ENCODE data around the gene C10orf90. TPM values are rescaled to one million over a fixed set of nuclear protein-coding genes. Genes with fewer than 3 reads are reported as not detected.

Gene C10orf90
- total RNA-seq, 6 donors from 2014 or later: 1.0 TPM; not detected in 5

DNA sequence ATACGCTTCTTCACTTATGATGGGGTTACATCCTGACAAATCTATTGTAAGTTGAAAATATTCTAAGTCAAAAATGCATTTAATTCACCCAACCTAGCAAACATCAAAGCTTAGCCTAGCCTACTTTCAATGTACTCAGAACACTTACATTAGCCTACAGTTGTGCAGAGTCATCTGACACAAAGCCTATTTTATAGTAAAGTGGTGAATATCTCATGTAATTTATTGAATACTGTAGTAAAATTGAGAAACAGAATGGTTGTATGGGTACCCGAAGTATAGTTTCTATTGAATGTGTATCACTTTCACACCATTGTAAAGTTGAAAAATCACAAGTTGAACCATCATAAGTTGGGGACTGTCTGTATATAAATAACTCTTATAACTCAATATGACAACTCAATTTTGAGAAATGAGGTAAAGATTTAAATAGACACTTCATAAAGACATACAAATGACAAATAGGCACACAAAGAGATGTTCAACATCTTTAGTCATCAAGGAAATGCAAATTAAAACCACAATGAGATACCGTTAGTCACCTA lies 73.9 kb downstream of the C10orf90 start:
- no peak for ATAC-seq (ENCODE audit: low FRiP score in 2 of 2)
- no peaks in the 10 kb centered on the region for H3K4me1 ChIP-seq

DNA sequence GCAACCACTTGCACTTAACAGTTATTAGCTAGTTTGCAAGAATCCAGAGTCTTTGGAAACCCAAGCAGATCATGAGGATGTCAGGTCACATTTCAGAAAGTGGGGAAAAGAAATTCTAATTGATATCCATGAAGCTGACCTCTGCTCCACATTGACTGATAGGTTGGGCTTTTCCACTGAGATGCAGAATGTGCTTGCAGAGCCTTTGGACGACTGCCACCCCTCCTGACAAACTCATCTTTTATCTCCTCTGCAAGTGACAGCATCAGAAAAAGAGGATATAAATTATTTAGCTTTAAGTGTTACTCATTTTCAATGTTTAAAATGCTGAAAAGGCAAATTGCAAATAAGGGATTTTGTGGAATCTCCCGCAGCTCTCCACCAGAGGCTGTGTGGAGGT lies 75.3 kb downstream of the C10orf90 start:
- Histone ChIP-seq H3K4me3 (no peak overlapping the region), H3K27ac (no peak overlapping the region), H3K36me3 (no peaks in the 10 kb centered on the region), H3K4me1 (no peaks in the 10 kb centered on the region), H3K9me3 (no peaks in the 10 kb centered on the region), H3K27me3 (no peaks in the 10 kb centered on the region)
- WGBS, 2 donors: 35 to 61% methylated on average over 2 of the region's 2 CpGs
- TF ChIP-seq POLR2AphosphoS5 (IDR thresholded peaks at IDR 0.05) (no peak), EP300 (IDR thresholded peaks at IDR 0.05) (no peak), POLR2A (IDR thresholded peaks at IDR 0.05) (no peak)
- TF ChIP-seq, protein P1, sequence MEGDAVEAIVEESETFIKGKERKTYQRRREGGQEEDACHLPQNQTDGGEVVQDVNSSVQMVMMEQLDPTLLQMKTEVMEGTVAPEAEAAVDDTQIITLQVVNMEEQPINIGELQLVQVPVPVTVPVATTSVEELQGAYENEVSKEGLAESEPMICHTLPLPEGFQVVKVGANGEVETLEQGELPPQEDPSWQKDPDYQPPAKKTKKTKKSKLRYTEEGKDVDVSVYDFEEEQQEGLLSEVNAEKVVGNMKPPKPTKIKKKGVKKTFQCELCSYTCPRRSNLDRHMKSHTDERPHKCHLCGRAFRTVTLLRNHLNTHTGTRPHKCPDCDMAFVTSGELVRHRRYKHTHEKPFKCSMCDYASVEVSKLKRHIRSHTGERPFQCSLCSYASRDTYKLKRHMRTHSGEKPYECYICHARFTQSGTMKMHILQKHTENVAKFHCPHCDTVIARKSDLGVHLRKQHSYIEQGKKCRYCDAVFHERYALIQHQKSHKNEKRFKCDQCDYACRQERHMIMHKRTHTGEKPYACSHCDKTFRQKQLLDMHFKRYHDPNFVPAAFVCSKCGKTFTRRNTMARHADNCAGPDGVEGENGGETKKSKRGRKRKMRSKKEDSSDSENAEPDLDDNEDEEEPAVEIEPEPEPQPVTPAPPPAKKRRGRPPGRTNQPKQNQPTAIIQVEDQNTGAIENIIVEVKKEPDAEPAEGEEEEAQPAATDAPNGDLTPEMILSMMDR (IDR thresholded peaks at IDR 0.05): no peak
- DNase-seq (no peak), ATAC-seq (ENCODE audit: low FRiP score in 2 of 2) (no peak)

More for the DNA sequence above, 73.9 kb downstream of the C10orf90 start:
- H3K27me3 ChIP-seq: no peaks in the 10 kb centered on the region
- TF ChIP-seq POLR2AphosphoS5 (IDR thresholded peaks at IDR 0.05): no peak
- no peaks in the 10 kb centered on the region for H3K9me3 ChIP-seq
- DNase-seq: no peak
- no peaks in the 10 kb centered on the region for H3K36me3 ChIP-seq
- no peak overlapping the region for H3K27ac ChIP-seq
- 82 to 89% methylated on average over 3 of the region's 3 CpGs for WGBS, 2 donors
- no peak overlapping the region for H3K4me3 ChIP-seq

DNA sequence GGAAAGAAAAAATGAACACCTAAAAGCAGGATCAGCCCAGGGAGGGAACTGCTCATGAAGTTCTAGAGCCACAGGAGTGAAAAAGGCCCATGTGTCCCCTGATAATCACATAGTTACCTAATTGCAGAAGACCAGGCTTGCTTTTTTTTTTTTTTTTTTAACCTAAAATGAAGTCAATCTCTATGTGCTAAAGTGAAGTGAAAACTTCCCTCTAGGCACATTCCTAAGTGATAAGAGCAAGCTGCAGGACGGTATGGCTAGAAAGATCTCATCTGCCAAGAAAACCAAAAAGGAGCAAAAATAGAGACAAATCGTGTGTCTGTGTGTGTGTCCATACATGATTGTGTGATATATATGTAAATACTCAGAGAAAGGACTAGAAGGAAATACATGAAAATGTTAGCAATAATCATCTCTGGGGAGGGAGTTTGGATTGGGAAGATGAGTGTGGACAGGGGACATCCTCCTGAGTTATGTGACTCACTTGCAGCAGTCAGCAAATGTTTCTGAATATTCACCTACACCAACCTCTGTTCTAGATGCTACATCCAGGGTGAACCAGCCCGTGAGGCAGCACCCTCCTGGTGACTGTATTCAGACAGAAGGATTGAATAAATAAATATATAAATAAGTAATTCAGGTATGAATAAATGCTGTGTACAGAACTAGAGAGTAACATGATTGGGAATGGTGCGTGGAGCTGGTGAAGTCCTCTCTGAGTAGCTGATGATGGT lies 76.4 kb downstream of the C10orf90 start:
- DNase-seq (no peak), ATAC-seq (ENCODE audit: low FRiP score in 2 of 2) (no peak)
- WGBS, 2 donors: 83 to 85% methylated on average over 4 of the region's 4 CpGs
- H3K36me3 ChIP-seq: no peaks in the 10 kb centered on the region
- TF ChIP-seq EP300 (IDR thresholded peaks at IDR 0.05): no peak
- TF ChIP-seq, protein P1 (IDR thresholded peaks at IDR 0.05): no peak
- TF ChIP-seq POLR2A (IDR thresholded peaks at IDR 0.05): no peak
- no peak for TF ChIP-seq POLR2AphosphoS5 (IDR thresholded peaks at IDR 0.05)
- no peaks in the 10 kb centered on the region for H3K27me3 ChIP-seq
- H3K27ac ChIP-seq: no peak overlapping the region
- no peaks in the 10 kb centered on the region for H3K9me3 ChIP-seq
- no peak overlapping the region for H3K4me3 ChIP-seq
- no peaks in the 10 kb centered on the region for H3K4me1 ChIP-seq

DNA sequence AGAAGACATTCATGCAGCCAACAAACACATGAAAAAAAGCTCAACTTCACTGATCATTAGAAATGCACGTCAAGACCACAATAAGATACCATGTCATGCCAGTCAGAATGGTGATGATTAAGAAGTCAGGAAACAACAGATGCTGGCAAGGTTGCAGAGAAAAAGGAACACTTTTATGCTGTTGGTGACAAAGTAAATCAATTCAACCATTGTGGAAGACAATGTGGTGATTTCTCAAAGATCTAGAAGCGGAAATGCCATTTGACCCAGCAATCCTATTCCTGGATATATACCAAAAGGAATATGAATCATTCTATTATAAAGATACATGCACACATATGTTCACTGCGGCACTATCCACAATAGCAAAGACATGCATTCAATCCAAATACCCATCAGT lies 77.6 kb downstream of the C10orf90 start:
- Histone ChIP-seq H3K4me3 (no peak overlapping the region), H3K9me3 (no peaks in the 10 kb centered on the region), H3K27me3 (no peaks in the 10 kb centered on the region), H3K4me1 (no peaks in the 10 kb centered on the region), H3K36me3 (no peaks in the 10 kb centered on the region), H3K27ac (no peak overlapping the region)
- WGBS, 2 donors: 89 to 98% methylated on average over 3 of the region's 3 CpGs
- TF ChIP-seq, protein P1 (IDR thresholded peaks at IDR 0.05): no peak
- no peak for TF ChIP-seq POLR2A (IDR thresholded peaks at IDR 0.05)
- no peak for TF ChIP-seq EP300 (IDR thresholded peaks at IDR 0.05)
- TF ChIP-seq POLR2AphosphoS5 (IDR thresholded peaks at IDR 0.05): no peak
- ATAC-seq (ENCODE audit: low FRiP score in 2 of 2) (no peak), DNase-seq (no peak)

DNA sequence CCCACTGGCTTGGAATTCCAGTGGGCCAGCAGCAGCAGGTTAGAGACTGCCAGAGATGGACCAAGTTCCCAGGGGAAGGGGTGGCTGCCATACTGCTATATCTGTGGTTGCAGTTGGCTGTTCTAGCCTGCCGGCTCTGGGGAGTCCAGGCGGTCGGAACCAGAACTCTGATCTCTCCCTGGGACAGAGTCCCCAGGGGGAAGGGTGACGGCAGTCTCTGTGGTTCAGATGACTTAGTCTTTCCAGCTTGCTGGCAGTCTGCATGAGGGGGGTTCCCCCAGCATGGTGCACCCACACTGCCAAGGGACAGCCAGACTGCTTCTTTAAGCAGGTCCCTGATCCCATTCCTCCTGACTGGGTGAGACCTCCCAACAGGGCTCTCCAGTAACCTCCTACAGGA lies 82.5 kb downstream of the C10orf90 start:
- no peaks in the 10 kb centered on the region for H3K4me1 ChIP-seq

More for the DNA sequence above, 82.5 kb downstream of the C10orf90 start:
- Histone ChIP-seq H3K27me3 (no peaks in the 10 kb centered on the region), H3K4me3 (no peak overlapping the region), H3K36me3 (no peaks in the 10 kb centered on the region), H3K9me3 (no peaks in the 10 kb centered on the region), H3K27ac (no peak overlapping the region)
- TF ChIP-seq, protein P1 (IDR thresholded peaks at IDR 0.05): no peak
- TF ChIP-seq EP300 (IDR thresholded peaks at IDR 0.05) (no peak), POLR2AphosphoS5 (IDR thresholded peaks at IDR 0.05) (no peak), POLR2A (IDR thresholded peaks at IDR 0.05) (no peak)
- 85% methylated on average over 4 of the region's 4 CpGs; no CpG with 5 or more reads in 1 of the 2 donors for WGBS, 2 donors
- ATAC-seq (ENCODE audit: low FRiP score in 2 of 2) (peak in 1 of 2 donors; percentile 37), DNase-seq (no peak)
